Measurements from ENCODE around the gene GPC2.

GRCh38 chr7:100126239-100126930, 50.8 kb downstream of the GPC2 start:
- TF ChIP-seq, protein P1, sequence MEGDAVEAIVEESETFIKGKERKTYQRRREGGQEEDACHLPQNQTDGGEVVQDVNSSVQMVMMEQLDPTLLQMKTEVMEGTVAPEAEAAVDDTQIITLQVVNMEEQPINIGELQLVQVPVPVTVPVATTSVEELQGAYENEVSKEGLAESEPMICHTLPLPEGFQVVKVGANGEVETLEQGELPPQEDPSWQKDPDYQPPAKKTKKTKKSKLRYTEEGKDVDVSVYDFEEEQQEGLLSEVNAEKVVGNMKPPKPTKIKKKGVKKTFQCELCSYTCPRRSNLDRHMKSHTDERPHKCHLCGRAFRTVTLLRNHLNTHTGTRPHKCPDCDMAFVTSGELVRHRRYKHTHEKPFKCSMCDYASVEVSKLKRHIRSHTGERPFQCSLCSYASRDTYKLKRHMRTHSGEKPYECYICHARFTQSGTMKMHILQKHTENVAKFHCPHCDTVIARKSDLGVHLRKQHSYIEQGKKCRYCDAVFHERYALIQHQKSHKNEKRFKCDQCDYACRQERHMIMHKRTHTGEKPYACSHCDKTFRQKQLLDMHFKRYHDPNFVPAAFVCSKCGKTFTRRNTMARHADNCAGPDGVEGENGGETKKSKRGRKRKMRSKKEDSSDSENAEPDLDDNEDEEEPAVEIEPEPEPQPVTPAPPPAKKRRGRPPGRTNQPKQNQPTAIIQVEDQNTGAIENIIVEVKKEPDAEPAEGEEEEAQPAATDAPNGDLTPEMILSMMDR (IDR thresholded peaks at IDR 0.05) = peak in 2 of 4 experiments; percentile 16 to 18
- TF ChIP-seq POLR2AphosphoS5 (IDR thresholded peaks at IDR 0.05) = no peak

Measured in gastroesophageal sphincter (tissue), 3 donors.